ENCODE measurements around the gene CHRDL1.

GRCh38 chrX:110758781-110759422 lies 36.7 kb downstream of the CHRDL1 start:
- TF ChIP-seq CTCF (IDR thresholded peaks at IDR 0.05; ENCODE audit: insufficient read depth, low read length, poor library complexity, severe bottlenecking) (no peak), EZH2phosphoT487 (conservative IDR thresholded peaks at IDR 0.05; ENCODE audit: low read length) (no peak)

Measured in SU-DHL-6 (cell line).